Fibroblast of skin of scalp (primary cell): Measurements from ENCODE around the gene SIGLEC11. TPM values are rescaled to one million over a fixed set of nuclear protein-coding genes. Genes with fewer than 3 reads are reported as not detected.
A peak's percentile ranks its signal among the peaks of the same experiment; 100 is the strongest.
"Not testable (repeated sequence)": the region's sequence is repeated elsewhere in the genome, so short reads cannot be mapped to it uniquely, and the experiment has no call there.

Experiments
- DNase-seq: peaks from one replicate; pipeline ENCODE4 v3.0.0-alpha.2; 2013
- polyA plus RNA-seq, 2 experiments: library from polyadenylated mRNA; unstranded; fragments of 120-200 nt; gene quantifications; one replicate each; pipeline ENCODE4 v1.2.1, GENCODE V29; 2013; ENCODE audit not compliant: insufficient read length in 2 of 2

The SIGLEC11 gene, protein sequence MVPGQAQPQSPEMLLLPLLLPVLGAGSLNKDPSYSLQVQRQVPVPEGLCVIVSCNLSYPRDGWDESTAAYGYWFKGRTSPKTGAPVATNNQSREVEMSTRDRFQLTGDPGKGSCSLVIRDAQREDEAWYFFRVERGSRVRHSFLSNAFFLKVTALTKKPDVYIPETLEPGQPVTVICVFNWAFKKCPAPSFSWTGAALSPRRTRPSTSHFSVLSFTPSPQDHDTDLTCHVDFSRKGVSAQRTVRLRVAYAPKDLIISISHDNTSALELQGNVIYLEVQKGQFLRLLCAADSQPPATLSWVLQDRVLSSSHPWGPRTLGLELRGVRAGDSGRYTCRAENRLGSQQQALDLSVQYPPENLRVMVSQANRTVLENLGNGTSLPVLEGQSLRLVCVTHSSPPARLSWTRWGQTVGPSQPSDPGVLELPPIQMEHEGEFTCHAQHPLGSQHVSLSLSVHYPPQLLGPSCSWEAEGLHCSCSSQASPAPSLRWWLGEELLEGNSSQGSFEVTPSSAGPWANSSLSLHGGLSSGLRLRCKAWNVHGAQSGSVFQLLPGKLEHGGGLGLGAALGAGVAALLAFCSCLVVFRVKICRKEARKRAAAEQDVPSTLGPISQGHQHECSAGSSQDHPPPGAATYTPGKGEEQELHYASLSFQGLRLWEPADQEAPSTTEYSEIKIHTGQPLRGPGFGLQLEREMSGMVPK
- not detected for polyA plus RNA-seq (2013, experiment 1 of 2; ENCODE audit: insufficient read length)
- 0.11 TPM for polyA plus RNA-seq (2013, experiment 2 of 2; ENCODE audit: insufficient read length)

DNA sequence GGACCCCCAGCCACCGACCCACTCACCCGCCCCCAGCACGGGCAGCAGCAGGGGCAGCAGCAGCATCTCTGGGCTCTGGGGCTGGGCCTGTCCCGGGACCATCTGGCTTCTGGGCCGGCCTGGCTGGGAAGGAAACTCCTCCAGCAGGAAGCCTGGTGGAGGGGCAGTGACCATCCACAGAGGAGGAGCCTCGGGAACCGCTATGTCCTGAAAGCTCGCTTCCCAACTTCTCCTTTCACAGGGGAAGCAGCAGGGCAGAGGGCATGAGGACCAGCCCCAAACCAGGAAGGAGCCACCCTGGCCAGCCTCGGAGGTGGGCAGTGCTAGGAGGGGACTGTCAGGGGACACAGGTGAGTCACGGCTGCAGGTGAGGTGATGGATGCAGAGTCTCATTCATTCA lies at the start of gene SIGLEC11:
Gene SIGLEC11 (minus strand): TSS at position 193 of the 400 bp plus-strand sequence. CDS start 91 bp downstream, at position 102.
- not testable (repeated sequence) for DNase-seq

DNA sequence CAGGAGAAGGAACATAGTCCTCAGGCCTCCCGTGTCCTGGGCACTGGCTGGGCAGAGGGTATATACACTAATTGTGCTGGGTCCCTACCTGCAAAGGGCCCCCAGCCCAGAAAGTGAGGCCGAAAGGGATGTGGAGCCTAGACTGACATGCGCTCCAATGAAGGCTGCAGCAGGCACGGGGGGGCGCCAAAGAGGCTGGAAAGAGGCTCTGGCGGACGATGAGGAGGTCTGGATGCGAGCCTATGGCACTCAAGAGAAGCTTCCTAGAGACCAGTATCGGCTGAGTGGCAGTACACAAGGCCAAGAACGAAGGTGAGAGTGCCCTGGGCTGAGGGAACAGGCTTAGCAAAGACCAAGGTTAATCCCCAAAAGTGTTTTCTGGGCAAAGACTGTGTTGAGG lies 47.6 kb upstream of the SIGLEC11 start:
- no peak for DNase-seq

DNA sequence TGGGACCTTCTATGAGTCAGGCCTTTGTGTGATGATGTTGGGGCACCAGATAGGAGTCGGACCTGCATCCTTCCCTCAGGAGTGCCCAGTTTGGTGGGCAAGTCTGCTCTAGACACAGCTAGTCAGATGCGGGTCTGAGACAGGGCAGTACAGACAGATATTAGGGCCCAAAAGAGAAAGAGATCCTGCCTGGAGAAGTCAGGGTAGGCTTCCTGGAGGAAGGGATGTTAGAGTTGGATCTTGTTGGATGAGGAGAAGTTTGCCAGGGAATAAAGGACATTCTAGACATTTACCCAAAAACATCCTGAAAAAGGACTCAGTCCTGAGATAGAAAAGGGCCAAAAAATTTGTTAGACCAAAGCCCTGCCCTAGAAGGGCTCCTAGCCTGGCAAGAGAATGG lies 47.0 kb upstream of the SIGLEC11 start:
- DNase-seq, result no peak

DNA sequence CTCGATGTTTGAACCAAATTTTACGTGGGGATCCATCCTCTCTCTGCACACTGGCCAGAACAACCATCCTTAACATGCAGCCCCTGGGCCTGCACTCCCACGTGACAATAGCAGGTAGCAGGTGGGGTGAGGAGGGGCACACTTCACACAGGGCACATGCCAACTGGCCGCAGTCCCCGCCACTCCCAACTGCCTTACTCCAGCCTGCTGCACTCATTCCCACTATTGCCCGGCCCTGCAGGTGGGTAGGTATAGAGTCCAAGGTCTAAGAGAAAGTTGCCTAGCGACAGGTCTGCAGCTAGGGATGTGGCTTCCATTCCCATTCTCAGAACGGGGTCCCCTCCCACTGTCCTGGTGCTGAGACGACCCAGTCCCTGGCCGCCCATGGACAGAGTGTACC lies 46.2 kb upstream of the SIGLEC11 start:
- DNase-seq, result no peak

DNA sequence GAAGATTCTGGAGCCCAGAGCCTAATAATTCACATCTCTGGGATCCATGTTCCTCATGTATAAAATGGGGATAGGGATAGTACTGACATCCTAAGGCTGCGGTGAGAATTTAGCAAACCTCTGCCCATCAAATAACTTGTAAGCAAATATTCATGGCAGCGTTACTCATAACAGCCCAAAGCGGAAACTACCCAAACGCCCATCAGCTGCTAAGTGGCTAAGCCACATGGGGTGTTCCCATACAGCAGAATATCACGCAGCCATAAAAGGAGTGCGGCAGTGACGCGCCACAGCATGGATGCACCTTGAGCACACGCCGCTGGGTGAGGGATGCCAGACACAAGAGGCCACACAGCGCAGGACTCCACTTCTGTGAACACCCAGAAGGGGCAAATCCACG lies 44.5 kb upstream of the SIGLEC11 start:
- DNase-seq, result no peak

DNA sequence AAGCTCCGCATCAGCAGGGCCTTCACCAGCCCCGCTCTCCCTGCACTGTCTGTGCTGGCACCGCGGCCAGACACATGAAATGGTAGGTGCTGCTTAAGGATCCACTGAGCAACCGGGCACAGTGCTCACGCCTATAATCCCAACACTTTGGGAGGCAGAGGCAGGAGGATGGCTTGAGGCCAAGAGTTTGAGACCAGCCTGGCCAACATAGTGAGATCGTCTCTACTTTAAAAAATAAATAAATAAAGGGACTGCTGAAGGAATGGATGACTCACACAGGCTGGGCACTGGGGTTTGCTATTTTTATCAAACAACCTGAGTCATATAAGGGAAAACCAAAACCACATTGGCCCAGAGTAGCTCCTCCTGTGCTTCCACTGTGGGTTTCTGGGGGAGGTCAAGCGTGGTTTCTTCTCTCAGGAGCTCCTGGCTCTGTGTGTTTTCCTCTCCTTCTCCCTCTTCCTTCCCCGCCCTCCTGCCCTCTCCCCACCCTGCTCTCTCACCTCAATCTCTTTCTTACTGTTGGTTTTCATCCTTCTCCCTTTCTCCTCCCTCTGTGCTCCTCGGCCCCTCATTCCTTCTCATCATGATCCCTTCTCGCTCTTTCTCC lies 42.9 kb upstream of the SIGLEC11 start:
- peak; percentile 95 for DNase-seq

DNA sequence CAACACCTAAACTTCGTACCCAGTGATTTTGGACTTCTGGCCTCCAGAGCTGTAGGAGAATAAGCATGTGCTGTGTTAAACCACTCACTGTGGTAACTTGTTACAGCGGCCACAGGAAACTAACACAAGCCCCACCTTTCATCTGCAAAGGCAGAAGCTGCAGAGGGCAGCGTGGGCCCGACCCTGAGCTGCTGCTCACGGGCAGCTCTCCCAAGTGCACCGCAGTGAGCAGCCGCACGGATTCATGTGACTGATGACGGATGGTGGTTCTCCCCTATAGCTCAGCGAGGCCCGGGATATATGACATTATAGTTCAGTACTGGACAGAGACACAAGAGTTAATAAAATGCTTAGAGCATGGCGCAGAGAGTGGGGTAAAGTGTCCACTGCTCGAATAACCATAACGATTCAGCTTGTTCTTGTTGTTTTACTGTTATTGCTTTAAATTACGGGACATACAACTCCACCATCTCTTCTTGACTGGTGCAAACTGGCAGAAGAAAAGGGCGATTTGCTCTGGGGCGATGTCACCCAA lies 42.3 kb upstream of the SIGLEC11 start:
- DNase-seq, result no peak

DNA sequence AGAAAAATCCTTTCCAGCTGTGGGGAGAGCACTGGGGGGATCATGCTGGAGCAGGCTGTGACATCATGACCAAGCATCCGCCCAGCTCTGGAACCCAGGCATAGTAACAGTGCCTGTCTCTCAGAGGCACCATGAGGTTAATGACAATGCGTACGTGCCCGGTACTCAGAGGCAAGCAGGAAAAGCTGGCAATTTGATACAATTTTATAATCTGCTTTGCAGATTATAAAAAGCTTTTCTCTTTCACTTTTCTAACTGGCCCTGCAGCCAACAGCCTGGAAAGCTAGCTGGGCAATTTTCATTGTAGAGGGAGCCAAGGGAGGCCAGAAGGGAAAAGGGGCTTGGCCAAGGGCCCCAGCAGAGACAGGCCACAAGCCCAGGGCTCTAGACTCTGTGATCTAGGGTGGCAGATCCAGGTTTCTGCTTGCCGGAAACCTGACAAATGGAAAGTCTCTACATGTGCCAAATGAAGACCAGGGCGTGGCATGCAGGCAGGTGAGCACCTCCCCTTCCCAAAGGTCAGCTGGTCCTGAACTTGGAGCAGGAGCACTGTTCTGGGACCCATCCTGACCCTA lies 41.5 kb upstream of the SIGLEC11 start:
- no peak for DNase-seq

DNA sequence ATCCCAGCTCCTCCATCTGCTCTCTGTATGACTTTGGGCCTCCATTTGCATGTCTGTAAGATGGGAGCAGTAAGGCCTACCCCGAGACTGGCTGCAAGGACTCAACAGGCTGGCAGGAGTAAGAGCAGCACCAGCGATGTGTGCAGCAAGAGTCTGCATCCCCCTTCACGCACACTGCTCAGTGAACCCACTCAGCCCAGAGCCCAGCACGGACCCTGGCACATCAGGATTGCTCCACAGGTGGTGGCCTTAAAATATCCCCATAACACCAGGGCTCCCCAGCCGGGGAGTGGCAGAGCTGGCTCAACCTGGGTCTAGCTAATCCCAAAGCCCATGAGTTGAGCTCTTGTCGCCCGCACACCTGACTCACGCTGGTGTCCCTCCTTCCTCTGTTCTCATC lies 40.8 kb upstream of the SIGLEC11 start:
- DNase-seq, result no peak

DNA sequence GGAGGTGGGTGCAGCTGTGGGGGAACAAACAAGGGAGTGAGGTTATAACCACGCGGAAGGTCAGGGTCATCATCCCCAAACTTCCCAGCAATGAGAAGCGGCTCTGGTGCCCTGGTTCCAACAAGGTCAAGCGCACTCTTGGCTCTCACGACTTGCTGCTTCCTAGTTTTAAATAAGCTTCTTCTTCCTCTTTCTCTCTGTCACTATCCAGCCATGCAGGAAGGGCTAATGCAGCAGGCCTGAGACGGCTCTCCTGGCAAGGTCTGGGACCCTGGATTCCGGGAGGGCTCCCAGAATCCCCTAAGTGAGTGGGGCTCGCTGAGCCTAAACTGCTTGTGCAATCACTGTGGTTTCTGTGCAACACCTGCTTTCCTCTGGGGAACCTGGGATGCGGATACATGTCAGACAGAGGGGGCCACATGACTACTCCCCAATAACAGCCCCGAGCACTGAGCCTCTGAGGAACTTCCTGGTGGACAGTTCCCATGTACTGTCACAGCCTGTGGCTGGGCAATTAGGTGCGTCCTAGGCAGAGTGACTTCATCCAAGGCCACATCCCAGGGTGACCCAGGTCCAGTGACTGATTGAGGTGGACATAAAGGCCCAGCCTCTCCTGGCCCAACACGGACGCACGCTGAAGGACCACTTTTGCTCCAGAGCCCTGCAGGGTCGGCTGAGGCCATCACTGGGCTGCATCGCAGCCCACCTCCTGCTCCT lies 40.0 kb upstream of the SIGLEC11 start:
- DNase-seq, result no peak

DNA sequence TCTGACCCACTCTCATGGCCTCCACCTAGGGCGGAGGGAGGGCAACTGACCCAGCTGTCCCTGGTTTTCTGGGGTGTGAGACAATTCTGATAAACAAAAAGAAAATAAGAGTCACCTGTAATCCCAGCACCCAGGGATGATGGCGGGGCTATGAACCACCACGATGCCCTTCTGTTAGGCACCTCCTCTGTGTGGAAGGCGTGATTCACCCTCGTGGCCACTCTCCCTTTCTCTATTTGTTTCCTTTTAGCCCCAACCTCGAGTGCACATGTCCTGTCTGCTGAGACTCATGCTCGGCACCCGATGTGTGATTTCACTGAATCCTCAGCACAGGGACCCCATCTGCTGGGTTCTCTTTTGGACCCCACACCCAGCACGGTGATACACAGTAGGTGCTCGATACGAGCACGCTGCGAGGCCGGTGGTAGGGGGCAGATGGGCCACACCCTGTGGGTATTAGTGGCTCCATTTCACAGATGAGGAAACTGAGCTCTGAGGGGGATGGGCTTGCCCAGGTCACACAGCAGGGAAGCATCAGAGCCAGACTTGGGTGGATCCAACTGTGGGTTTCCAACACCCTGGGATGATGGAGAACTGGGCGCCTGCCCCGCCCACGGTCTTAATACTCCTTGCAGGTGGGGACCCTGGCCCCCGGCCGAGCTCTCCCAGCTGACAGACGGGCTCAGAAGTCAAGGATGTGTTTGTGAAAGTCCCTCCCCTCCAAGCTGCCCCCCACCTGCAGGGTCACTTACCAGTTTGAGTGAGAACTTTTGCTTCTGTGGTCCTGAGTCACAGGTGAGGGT lies 39.3 kb upstream of the SIGLEC11 start:
- no peak for DNase-seq

DNA sequence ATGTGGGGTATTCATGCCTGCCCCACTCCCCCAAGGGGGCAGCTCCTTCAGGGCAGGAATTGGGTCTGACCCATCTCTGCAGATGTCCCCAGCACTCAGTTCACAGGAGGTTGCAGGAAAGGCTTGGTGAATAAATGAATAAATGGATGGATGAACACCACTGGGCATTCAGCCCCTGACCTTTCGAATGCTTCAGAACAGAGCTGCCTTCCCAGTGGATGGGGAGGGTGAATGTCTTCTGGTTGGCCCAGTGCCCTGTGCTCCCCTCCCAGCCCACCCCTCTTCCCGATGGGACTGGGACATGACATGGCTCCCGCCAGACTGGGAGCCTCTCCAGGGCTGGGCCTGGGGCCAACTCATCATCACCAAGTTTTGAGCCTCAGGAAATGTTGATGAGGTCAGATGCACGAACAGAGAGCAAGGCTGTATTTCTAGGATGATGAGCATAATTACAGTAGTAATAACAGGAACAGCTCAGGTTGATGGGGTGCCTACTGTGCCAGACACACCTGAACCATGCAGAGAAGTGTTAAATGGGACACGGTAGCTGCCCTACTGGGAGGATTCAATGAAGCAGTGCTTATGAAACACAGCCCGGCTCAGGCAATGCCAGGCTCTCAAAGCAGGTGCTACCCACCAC lies 38.5 kb upstream of the SIGLEC11 start:
- no peak for DNase-seq

DNA sequence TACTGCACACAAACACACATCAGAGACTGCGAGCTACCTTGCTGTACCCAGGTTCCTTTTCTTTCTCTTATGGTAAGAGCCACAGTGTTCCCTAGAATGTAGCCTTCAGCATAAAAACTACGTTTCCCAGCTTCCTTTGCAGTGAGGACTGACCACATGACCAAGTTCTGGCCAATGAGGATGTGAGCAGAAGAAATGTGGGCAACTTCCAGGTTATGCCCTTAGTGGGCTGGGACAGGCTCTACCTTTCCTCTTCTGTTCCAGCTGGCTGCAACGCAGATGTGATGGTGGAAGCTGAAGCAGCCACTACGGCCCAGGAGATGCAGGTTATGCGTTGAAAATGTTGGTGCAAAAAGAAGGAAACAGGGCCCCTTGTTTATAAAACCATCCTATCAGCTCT lies 36.7 kb upstream of the SIGLEC11 start:
- peak; percentile 17 for DNase-seq

DNA sequence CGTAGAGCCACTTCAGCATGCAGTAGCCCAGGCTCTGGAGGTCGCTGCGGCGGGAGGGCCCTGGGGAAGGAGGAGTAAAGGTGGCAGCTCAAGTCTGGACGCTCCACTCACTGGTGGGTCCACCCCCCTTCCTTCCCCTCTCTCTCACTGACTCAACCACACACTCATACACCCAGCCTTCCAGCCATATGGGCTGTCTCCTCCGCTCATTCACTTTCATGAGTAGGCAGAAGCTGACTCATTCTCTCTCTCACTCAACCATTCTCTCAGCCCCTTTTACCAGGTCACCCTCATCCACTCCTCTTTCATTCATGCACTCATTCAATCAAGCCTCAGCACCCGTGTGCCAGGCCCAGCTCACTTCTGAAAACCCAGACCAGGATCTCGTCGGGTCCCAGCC lies 27.5 kb upstream of the SIGLEC11 start:
- DNase-seq, result no peak

DNA sequence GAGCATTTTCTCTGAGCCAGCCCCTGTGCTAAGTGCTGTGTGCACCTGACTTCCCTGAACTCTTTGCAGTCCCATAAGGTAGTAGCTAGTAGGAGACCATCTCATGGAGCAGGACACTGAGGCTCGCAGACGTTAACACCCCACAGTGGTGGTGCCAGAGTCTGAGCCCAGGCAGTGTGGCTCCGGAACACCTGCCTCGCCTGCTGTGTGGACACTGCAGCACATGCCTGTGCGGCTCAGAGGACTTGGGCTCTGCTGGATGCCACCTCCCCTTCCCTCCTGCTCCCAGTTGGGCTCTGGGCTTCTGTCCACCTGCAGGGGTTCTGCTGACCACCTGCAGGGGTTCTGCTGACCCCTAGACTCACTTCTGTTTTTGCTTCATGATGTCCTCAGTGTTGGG lies 27.0 kb upstream of the SIGLEC11 start:
- DNase-seq, result no peak

DNA sequence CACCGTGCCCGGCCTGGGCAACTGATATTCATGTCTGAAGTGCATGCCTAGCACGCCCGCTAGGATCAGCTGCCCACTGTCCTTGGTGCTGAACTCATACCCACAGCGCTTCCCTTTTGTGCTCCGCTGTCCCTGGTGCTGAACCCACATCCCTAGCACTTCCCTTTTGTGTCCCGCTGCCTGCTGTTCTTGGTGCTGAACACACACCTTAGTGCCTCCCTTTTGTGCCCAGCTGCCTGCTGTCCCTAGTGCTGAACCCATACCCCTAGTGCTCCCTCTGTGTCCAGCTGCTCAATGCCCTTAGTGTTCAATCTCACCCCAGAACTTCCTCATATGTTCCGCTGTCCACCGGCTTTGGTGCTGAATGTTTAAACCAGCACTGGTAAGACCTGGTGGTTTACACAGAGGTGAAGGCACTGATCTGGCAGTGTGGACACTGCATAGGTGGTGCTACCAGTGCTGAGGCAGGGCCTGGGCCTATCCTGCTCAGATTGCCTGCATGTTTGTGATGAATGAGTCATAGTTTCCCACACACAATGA lies 26.3 kb upstream of the SIGLEC11 start:
- DNase-seq, result peak; percentile 90

DNA sequence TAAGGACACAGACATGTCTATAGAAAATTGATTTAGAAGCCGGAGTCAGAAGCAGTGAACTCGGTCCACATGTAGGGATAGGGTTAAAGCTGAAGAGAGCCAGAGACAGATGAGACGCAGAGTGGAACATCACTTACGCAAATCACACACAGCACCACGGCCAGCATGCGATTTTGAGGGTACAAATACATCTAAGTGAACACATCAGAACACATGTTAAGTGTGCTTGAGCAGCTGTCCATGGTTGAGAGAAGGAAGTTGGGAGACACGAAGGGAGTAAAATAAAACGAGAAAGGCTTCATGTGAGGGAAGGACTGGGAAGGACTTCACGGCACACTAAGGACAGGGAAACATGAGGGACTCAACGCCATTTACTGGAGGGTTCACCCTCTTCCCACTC lies 25.4 kb upstream of the SIGLEC11 start:
- no peak for DNase-seq

DNA sequence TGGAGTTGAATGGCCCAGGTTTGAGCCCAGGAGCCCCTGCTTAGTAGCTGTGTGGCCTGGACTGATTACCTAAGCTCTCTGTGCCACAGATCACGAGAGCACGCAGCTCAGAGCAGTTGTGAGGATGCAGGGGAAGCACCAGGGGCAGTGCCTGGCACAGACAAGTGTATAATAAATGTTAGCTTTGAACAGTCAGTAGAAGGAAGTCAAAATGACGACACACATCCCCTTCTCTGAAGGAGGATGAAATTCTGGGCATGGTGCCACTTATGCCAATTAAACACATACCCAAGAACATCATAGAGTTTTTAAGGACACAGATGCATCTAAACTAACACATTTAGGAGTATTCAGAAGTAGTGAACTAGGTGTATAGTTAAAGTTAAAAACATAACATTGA lies 24.9 kb upstream of the SIGLEC11 start:
- no peak for DNase-seq

DNA sequence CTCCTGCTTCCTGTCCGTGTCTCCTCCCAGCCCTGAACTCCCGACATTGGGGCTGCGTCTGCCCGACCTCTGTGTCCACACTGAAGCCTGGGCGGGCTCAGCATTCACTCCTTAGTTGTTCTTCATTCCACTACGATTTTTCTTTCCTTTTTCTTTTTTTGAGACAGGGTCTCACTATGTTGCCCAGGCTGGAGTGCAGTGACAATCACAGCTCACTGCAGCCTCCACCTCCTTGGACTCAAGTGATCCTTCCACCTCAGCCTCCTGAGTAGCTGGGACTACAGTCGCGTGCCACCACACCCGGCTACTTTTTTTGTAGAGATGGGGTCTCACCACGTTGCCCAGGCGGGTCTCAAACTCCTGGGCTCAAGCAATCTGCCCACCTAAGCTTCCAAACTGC lies 23.5 kb upstream of the SIGLEC11 start:
- DNase-seq, result no peak

DNA sequence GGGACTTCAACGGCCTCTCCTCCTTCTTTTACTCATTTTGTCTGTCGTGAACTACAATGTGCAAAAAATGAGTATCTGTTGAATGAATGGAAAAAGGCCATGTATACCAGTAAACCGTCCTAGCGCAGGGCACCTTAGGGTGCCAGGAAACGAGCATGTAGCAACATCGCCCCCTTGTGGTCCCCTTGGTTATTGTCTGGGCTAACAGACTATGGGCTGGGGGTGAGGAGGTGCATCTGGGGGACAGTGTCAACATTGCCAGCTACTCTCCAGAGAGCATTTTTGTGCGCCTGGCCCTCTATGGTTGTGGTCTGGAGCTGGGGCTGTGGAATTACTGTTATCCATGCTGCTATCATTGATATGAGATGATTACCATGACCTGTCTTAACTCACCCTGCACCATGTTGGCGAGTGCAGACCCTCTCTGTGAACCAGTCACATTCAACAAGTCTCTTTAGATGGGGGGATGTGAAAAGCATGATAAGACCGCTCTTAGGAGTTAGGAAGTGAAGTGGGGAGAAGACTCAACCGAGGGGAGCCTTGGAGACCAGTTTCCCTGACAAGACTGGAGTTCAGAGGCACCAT lies 22.8 kb upstream of the SIGLEC11 start:
- peak; percentile 41 for DNase-seq
